Loucy (cell line): Measurements from ENCODE around the gene SPP2.

Experiments used
- H2AFZ ChIP-seq: fragments of 200-600 bp; sonication (generic); 2 replicates; pipeline ENCODE4 v1.6.0; 2016; ENCODE audit warnings: antibody characterized with exemption, mild to moderate bottlenecking, low read length, moderate library complexity
- H3F3A ChIP-seq: fragments of 200-600 bp; 2 replicates; pipeline ENCODE4 v1.6.0; 2016; ENCODE audit warnings: antibody characterized with exemption, low read depth, mild to moderate bottlenecking
- H3K27me3 ChIP-seq: fragments of 200-600 bp; sonication (generic); 2 replicates; pipeline ENCODE4 v1.6.1; 2014; ENCODE audit warnings: low read length, mild to moderate bottlenecking; ENCODE audit not compliant: insufficient read depth, poor library complexity, severe bottlenecking
- H3K36me3 ChIP-seq: fragments of 200-600 bp; sonication (generic); 2 replicates; pipeline ENCODE4 v1.6.1; 2016; ENCODE audit warnings: low read length; ENCODE audit not compliant: insufficient read depth
- H3K4me1 ChIP-seq: fragments of 200-600 bp; sonication (generic); 2 replicates; pipeline ENCODE4 v1.5.1; 2014; ENCODE audit warnings: low read length, mild to moderate bottlenecking; ENCODE audit not compliant: insufficient read depth, poor library complexity, severe bottlenecking
- H3K4me2 ChIP-seq: fragments of 200-600 bp; sonication (generic); 2 replicates; pipeline ENCODE4 v1.6.0; 2014; ENCODE audit warnings: antibody characterized with exemption, low read length, low read depth, mild to moderate bottlenecking; ENCODE audit not compliant: poor library complexity, severe bottlenecking
- H3K4me3 ChIP-seq: fragments of 200-600 bp; sonication (generic); 2 replicates; pipeline ENCODE4 v1.5.1; 2014; ENCODE audit warnings: low read length, mild to moderate bottlenecking, mixed read lengths; ENCODE audit not compliant: poor library complexity, severe bottlenecking
- H3K79me2 ChIP-seq: fragments of 200-600 bp; sonication (generic); 2 replicates; pipeline ENCODE4 v1.6.1; 2014; ENCODE audit warnings: low read length; ENCODE audit not compliant: insufficient read depth
- H3K9ac ChIP-seq: fragments of 200-600 bp; sonication (generic); 2 replicates; pipeline ENCODE4 v1.6.0; 2014; ENCODE audit warnings: mild to moderate bottlenecking, low read depth, low read length, moderate library complexity; ENCODE audit not compliant: poor library complexity, severe bottlenecking
- H3K9me2 ChIP-seq: fragments of 200-600 bp; sonication (generic); replicated peaks from 2 replicates; pipeline ENCODE4 v1.6.1; 2016; ENCODE audit warnings: low read depth, low read length, mixed read lengths
- H3K9me3 ChIP-seq: fragments of 200-600 bp; sonication (generic); 2 replicates; pipeline ENCODE4 v1.6.1; 2014; ENCODE audit warnings: mild to moderate bottlenecking, antibody characterized with exemption, low read length, low read depth; ENCODE audit not compliant: insufficient read depth
- H4K20me1 ChIP-seq: fragments of 200-600 bp; sonication (generic); 2 replicates; pipeline ENCODE4 v1.6.0; 2014; ENCODE audit warnings: antibody characterized with exemption, low read length, mild to moderate bottlenecking; ENCODE audit not compliant: insufficient read depth, poor library complexity, severe bottlenecking
- EZH2phosphoT487 ChIP-seq: fragments of 200-600 bp; IDR thresholded peaks from 2 replicates; pipeline ENCODE4 v1.6.1; 2018; ENCODE audit warnings: antibody characterized with exemption, mild to moderate bottlenecking, moderate library complexity, borderline replicate concordance
- TF ChIP-seq, protein P1 (sequence below): fragments of 200-600 bp; sonication (generic); conservative IDR thresholded peaks from 2 replicates; pipeline ENCODE4 v1.5.1; 2014; ENCODE audit warnings: mild to moderate bottlenecking, antibody characterized with exemption, low read length

Gene SPP2

DNA sequence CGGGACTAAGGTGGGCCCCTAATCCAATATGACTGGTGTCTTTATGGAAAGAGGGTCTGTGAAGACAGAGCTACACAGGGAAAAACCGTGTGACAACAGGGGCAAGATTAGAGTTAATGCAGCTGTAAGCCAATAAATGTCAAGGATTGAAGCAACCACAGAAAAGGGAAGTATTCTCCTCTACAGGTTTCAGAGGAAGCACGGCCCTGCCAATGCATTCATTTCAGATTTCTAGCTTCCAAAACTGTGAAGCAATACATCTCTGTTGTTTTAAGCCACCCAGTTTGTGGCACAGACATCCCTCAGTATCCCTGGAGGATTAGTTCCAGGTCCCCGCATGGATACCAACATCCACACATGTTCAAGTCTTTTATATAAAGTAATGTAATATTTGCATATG lies 48.8 kb downstream of the SPP2 start:
- Histone ChIP-seq H3F3A (no peaks in the 10 kb centered on the region), H3K27me3 (no peaks in the 10 kb centered on the region), H3K9ac (no peak overlapping the region), H2AFZ (no peak overlapping the region), H3K36me3 (no peaks in the 10 kb centered on the region), H3K9me3 (no peaks in the 10 kb centered on the region), H4K20me1 (no peaks in the 10 kb centered on the region), H3K4me1 (peaks cover 7% of the 10 kb centered on the region), H3K79me2 (no peaks in the 10 kb centered on the region), H3K9me2 (no peaks in the 10 kb centered on the region), H3K4me2 (no peak overlapping the region), H3K4me3 (no peak overlapping the region)
- no peak for TF ChIP-seq EZH2phosphoT487

- Histone ChIP-seq H3F3A (no peaks in the 10 kb centered on the region), H3K4me1 (peaks cover 7% of the 10 kb centered on the region), H3K36me3 (no peaks in the 10 kb centered on the region), H2AFZ (no peak overlapping the region), H3K4me3 (no peak overlapping the region), H3K79me2 (no peaks in the 10 kb centered on the region), H4K20me1 (no peaks in the 10 kb centered on the region), H3K4me2 (peak overlapping the region; percentile 7), H3K9me3 (no peaks in the 10 kb centered on the region), H3K9me2 (no peaks in the 10 kb centered on the region), H3K27me3 (no peaks in the 10 kb centered on the region), H3K9ac (no peak overlapping the region)
- TF ChIP-seq, protein P1, sequence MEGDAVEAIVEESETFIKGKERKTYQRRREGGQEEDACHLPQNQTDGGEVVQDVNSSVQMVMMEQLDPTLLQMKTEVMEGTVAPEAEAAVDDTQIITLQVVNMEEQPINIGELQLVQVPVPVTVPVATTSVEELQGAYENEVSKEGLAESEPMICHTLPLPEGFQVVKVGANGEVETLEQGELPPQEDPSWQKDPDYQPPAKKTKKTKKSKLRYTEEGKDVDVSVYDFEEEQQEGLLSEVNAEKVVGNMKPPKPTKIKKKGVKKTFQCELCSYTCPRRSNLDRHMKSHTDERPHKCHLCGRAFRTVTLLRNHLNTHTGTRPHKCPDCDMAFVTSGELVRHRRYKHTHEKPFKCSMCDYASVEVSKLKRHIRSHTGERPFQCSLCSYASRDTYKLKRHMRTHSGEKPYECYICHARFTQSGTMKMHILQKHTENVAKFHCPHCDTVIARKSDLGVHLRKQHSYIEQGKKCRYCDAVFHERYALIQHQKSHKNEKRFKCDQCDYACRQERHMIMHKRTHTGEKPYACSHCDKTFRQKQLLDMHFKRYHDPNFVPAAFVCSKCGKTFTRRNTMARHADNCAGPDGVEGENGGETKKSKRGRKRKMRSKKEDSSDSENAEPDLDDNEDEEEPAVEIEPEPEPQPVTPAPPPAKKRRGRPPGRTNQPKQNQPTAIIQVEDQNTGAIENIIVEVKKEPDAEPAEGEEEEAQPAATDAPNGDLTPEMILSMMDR: no peak
These were observed 50.2 kb downstream of the SPP2 start for GRCh38 chr2:234100686-234101085.

DNA sequence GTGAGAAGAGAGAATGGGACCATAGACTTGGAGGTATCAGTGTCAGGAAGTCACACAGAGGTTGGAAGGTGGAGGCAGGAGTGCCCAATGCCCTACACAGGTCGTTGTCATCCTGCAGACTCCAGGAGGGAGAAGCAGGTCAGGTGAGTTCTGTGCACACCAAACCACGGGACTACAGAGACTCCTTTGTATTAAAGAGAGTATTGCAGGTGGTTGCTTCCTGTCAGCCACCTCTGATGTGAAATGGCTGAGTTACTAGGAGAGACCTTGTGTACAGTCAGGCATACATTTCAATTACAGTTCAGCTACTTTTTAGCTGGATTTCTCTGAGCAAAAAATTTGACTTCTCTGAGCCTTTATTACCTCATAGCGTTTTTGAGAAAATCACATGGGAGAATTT lies 51.6 kb downstream of the SPP2 start:
- Histone ChIP-seq H3K4me3 (no peak overlapping the region), H3K79me2 (no peaks in the 10 kb centered on the region), H3K27me3 (no peaks in the 10 kb centered on the region), H3K4me2 (no peak overlapping the region), H3K9ac (no peak overlapping the region), H3K9me3 (no peaks in the 10 kb centered on the region), H4K20me1 (no peaks in the 10 kb centered on the region), H3F3A (no peaks in the 10 kb centered on the region), H3K4me1 (peaks cover 7% of the 10 kb centered on the region), H3K36me3 (no peaks in the 10 kb centered on the region), H2AFZ (no peak overlapping the region), H3K9me2 (no peaks in the 10 kb centered on the region)
- no peak for TF ChIP-seq EZH2phosphoT487
- TF ChIP-seq, protein P1: no peak

DNA sequence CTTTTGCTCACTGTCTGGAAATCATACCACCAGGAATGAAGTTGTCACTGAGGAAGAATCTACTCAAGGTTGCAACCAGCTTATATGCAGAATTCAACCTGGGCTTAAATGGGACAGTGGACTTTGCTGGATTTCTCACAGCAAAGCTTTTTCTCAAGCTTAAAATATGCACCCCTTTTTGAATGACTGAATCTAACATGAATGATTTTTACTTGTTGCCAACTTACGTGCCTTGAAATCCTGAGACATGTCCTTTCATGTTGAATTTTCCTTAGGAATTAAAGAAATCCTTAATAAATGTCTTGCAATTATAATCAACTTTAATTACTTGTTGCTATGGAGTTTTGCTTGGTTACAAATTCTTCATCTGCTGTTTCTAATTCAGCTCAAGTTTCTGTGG lies 57.4 kb downstream of the SPP2 start:
- Histone ChIP-seq H2AFZ (no peak overlapping the region), H3K9ac (no peak overlapping the region), H3K27me3 (no peaks in the 10 kb centered on the region), H3K4me1 (no peaks in the 10 kb centered on the region), H3K4me3 (no peak overlapping the region), H3K9me2 (no peaks in the 10 kb centered on the region), H3K9me3 (no peaks in the 10 kb centered on the region), H3K4me2 (no peak overlapping the region), H3F3A (no peaks in the 10 kb centered on the region), H3K79me2 (no peaks in the 10 kb centered on the region), H3K36me3 (no peaks in the 10 kb centered on the region), H4K20me1 (no peaks in the 10 kb centered on the region)
- TF ChIP-seq EZH2phosphoT487: no peak
- TF ChIP-seq, protein P1: no peak
